ENCODE data around the gene URB2.

The URB2 gene

DNA sequence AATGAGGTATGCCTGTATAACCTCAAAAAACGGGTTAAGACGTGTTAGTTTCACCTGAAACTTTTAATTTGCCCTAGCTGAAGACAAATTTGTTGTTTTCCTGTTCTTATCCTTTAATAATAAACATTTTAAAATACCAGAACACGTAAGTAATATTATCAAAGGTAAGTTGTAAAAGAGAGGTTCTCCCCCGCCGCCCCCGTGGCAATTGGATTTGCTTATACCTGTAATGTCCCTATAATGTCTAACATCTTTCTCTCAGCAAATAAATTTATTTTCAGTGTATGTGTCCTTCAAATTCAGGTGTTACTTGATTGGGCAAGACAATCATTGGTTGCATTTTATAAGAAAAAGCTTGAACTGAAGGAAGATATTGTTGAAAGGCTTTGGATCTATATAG is 5.9 kb downstream of the URB2 start:
- Mint-ChIP-seq H3K4me3 (no peak overlapping the region), H3K9me3 (no peaks in the 10 kb centered on the region), H3K27ac (no peak overlapping the region), H3K27me3 (ENCODE audit: low read depth, poor library complexity) (peaks cover 2% of the 10 kb centered on the region), H3K4me1 (peaks cover 8% of the 10 kb centered on the region), H3K36me3 (ENCODE audit: low read depth) (peaks cover 39% of the 10 kb centered on the region)
- DNase-seq = no peak
- TF ChIP-seq, protein P1, sequence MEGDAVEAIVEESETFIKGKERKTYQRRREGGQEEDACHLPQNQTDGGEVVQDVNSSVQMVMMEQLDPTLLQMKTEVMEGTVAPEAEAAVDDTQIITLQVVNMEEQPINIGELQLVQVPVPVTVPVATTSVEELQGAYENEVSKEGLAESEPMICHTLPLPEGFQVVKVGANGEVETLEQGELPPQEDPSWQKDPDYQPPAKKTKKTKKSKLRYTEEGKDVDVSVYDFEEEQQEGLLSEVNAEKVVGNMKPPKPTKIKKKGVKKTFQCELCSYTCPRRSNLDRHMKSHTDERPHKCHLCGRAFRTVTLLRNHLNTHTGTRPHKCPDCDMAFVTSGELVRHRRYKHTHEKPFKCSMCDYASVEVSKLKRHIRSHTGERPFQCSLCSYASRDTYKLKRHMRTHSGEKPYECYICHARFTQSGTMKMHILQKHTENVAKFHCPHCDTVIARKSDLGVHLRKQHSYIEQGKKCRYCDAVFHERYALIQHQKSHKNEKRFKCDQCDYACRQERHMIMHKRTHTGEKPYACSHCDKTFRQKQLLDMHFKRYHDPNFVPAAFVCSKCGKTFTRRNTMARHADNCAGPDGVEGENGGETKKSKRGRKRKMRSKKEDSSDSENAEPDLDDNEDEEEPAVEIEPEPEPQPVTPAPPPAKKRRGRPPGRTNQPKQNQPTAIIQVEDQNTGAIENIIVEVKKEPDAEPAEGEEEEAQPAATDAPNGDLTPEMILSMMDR (IDR thresholded peaks at IDR 0.05) = no peak

DNA sequence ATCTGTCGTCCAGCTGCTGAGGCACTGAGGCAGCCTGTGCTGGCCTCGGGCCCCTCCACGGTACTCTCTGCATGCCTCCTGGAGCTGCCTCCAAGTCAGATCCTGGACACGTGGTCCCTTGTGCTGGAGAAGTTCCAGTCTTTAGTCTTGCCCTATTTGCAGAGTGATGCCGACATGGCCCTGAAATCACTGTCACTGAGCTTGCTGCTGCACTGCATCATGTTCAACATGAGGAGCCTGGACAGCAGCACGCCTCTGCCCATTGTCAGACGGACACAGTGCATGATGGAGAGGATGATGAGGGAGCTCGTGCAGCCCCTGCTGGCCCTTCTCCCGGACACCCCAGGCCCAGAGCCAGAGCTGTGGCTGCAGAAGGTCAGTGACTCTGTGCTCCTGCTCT is 10.0 kb downstream of the URB2 start:
- no peaks in the 10 kb centered on the region for H3K9me3 Mint-ChIP-seq
- no peak overlapping the region for H3K27ac Mint-ChIP-seq
- H3K4me1 Mint-ChIP-seq = no peaks in the 10 kb centered on the region
- H3K4me3 Mint-ChIP-seq = no peak overlapping the region
- TF ChIP-seq, protein P1 (IDR thresholded peaks at IDR 0.05) = no peak
- peaks cover 2% of the 10 kb centered on the region for H3K27me3 Mint-ChIP-seq (ENCODE audit: low read depth, poor library complexity)
- DNase-seq = no peak
- H3K36me3 Mint-ChIP-seq (ENCODE audit: low read depth) = peaks cover 50% of the 10 kb centered on the region

DNA sequence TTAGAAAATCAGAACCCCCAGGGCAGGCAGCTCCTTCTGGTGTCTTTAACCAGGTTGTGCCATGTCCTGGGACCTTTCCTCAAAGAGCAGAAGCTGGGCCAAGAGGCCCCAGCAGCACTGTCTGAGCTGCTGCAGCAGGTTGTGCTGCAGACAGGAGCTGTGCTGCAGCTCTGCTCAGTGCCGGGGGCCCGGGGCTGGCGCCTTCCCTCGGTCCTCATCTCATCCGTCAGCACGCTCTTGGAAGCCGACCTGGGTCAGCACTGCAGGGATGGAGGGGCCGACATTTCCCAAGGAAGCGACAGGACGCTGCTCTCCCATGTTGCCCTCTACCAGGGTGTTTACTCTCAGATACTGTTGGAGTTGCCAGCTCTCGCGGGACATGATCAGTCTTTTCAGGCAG is 11.7 kb downstream of the URB2 start:
- Mint-ChIP-seq H3K27me3 (ENCODE audit: low read depth, poor library complexity) (peaks cover 2% of the 10 kb centered on the region), H3K4me1 (no peaks in the 10 kb centered on the region), H3K36me3 (ENCODE audit: low read depth) (peaks cover 50% of the 10 kb centered on the region), H3K9me3 (no peaks in the 10 kb centered on the region), H3K4me3 (no peak overlapping the region), H3K27ac (no peak overlapping the region)
- no peak for DNase-seq
- TF ChIP-seq, protein P1 (IDR thresholded peaks at IDR 0.05) = no peak

DNA sequence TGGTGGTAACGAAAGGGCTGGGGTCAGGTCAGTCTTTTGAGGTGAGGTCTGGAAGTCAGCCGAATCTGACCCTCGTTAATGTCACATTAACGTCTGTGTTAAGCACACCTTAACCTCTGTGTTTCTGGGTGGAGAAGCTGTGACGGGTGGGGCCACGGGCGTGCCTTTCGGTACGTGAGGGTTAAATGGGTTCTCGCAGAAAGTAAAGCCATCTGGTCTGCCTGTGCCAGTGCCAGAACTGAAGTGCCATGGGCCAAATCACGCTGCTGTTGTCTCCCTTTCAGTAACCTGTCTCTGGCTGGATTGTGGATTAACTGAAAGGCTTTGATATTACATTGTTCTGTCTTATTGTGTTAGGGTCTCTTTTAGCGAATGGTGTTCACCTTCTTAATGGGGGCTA is 14.4 kb downstream of the URB2 start:
- Mint-ChIP-seq H3K36me3 (ENCODE audit: low read depth) (peaks cover 55% of the 10 kb centered on the region), H3K27ac (no peak overlapping the region), H3K4me1 (peaks cover 5% of the 10 kb centered on the region), H3K27me3 (ENCODE audit: low read depth, poor library complexity) (peaks cover 2% of the 10 kb centered on the region), H3K9me3 (no peaks in the 10 kb centered on the region), H3K4me3 (no peak overlapping the region)
- TF ChIP-seq, protein P1 (IDR thresholded peaks at IDR 0.05) = no peak
- DNase-seq = no peak

DNA sequence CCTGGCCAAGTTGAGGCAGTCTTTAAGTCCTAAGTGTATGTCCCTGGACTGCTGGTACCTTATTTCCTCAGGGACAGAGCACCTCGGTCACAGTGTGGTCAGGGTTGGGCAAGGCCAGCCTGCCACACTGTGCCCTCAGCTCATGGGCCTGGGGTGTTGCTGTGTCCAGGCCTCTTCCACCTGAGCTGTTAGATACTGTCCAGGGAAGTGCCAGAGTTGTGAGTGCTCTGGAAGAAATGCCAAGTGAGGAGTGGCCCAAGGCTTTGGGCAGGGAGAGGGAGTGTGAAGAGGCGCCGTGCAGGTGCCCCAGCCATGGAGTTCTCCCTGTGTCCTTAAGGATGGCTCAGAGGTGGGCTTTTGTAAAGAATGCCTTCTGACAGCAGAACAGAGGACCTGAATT is 15.3 kb downstream of the URB2 start:
- TF ChIP-seq, protein P1 (IDR thresholded peaks at IDR 0.05) = no peak
- peaks cover 56% of the 10 kb centered on the region for H3K36me3 Mint-ChIP-seq (ENCODE audit: low read depth)
- no peaks in the 10 kb centered on the region for H3K27me3 Mint-ChIP-seq (ENCODE audit: low read depth, poor library complexity)
- peaks cover 8% of the 10 kb centered on the region for H3K4me1 Mint-ChIP-seq
- H3K4me3 Mint-ChIP-seq = no peak overlapping the region
- no peaks in the 10 kb centered on the region for H3K9me3 Mint-ChIP-seq
- DNase-seq = no peak
- no peak overlapping the region for H3K27ac Mint-ChIP-seq

DNA sequence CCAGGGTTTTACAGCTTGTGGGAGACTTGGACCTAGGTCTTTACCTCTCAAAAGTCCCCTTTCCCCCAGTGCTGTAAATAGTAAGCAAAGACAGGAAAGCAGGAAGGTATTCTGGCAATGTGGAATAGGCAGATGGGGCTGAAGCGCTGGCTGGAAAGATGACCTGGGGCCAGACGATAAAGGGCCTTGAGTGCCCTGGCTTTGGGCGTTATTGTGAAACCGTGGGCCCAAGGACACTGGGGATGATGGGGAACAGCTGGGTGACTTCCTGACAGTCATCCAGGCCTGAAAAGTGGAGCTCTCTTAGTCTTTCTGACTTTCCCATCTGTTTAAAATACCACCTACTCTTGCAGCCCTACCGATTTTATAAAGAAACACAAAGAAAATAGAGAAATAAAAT is 16.3 kb downstream of the URB2 start:
- H3K27ac Mint-ChIP-seq = peak overlapping the region; percentile 39
- peaks cover 8% of the 10 kb centered on the region for H3K4me1 Mint-ChIP-seq
- no peaks in the 10 kb centered on the region for H3K9me3 Mint-ChIP-seq
- no peak overlapping the region for H3K4me3 Mint-ChIP-seq
- TF ChIP-seq, protein P1 (IDR thresholded peaks at IDR 0.05) = no peak
- no peaks in the 10 kb centered on the region for H3K27me3 Mint-ChIP-seq (ENCODE audit: low read depth, poor library complexity)
- no peak for DNase-seq
- H3K36me3 Mint-ChIP-seq (ENCODE audit: low read depth) = peaks cover 56% of the 10 kb centered on the region

Data from nephron progenitor cell (in vitro differentiated cells).